Left kidney (tissue), 2 donors: Measurements from ENCODE around the gene R3HDM4. TPM values are rescaled to one million over a fixed set of nuclear protein-coding genes. Genes with fewer than 3 reads are reported as not detected.
"Not testable (repeated sequence)": the region's sequence is repeated elsewhere in the genome, so short reads cannot be mapped to it uniquely, and the experiment has no call there.

Experiments used
- DNase-seq: peaks from one replicate; pipeline ENCODE4 v3.0.0-alpha.2; 2013
- polyA plus RNA-seq: library from polyadenylated mRNA; unstranded; fragments of 120-200 nt; gene quantifications from one replicate; pipeline ENCODE4 v1.2.1, GENCODE V29; 2013; ENCODE audit not compliant: insufficient read length

Gene R3HDM4
- polyA plus RNA-seq, 1 donor = 34.8 TPM

DNA sequence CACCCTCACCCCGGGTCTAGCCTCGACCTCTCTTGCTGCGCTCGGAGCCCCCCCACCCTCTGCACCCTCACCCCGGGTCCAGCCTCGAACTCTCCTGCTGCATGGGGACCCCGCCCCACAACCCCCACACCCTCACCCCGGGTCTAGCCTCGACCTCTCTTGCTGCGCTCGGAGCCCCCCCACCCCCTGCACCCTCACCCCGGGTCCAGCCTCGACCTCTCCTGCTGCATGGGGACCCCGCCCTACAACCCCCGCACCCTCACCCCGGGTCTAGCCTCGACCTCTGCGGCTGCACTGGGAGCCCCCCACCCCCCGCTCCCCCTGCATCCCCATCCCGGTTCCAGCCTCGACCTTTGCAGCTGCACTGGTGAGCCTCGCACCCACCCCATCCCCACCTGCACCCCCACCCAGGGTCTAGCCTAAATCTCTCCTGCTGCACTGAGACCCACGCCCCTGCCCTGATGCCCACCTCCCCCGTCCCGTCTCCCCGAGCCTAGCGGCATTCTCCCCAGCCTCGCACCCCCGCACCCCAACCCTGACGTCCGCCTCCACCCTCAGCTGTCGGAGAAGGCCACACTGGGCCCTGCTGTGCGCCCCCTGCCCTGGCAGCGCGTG, 51.8 kb downstream of the R3HDM4 start:
- DNase-seq = no peak

DNA sequence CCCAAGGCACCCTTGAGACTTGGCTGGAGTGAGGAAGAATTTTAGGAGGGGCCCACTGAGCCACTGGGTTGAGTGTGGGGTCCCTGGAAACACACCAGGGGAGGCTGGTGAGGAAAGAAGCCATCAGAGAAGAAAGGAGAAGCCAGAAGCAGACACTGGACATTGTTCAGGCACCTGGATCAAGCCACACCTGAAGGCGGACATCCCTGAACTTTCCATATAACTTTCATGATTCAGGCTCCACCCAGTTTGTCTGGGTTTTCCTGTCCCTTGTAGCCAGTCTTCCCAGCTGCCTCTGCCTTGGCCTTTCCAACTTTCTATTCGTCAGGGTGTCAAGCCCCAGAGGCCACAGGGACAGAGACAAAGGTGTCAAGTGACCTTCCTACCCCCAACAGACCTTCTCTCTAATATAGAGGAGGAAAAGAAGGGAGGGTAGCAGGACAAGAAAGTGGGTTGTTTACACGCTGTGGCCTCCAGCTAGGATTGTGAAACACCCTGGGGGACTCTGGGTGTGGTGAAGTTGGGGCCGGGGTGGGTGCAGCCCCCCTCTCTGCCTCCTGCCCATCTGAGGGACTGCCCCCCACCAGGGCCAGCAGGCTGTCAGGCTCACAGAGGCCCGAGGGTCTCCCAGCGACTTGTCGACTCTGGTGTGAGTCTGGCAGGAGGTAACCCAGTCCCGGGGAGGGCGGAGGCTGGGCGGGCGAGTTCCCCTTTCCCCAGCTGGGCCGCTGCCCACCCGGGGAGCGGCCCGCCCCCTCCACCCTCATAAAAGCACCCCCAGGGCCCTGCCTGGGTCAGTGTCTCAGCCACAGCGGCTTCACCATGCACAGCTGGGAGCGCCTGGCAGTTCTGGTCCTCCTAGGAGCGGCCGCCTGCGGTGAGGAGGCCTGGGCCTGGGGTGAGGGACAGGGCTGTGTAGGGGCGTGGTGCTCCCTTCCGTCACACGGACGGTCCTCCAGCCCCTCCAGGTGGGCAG, 53.9 kb downstream of the R3HDM4 start, which contains the start of gene CFD:
Gene CFD (plus strand): TSS at position 797 of the 976 bp plus-strand sequence. CDS start 26 bp downstream, at position 823.
- no peak for DNase-seq

DNA sequence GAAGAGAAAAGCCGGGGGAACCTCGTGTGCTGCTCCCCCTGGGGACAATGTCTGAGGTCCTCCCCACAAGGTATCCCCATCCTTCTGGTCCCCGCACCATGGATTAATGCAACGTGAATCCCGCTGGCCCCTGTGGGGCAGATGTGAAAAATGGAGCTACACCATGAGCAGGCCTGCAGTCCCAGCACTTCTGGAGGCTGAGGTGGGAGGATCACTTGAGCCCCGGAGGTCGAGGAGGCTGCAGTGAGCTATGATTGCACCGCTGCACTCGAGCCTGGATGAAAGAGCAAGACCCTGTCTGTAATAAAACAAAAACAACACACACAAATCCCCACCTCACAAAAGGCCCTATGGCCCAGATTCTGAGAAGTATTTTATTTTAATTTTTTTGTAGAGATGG, 54.7 kb downstream of the R3HDM4 start:
- DNase-seq = no peak

DNA sequence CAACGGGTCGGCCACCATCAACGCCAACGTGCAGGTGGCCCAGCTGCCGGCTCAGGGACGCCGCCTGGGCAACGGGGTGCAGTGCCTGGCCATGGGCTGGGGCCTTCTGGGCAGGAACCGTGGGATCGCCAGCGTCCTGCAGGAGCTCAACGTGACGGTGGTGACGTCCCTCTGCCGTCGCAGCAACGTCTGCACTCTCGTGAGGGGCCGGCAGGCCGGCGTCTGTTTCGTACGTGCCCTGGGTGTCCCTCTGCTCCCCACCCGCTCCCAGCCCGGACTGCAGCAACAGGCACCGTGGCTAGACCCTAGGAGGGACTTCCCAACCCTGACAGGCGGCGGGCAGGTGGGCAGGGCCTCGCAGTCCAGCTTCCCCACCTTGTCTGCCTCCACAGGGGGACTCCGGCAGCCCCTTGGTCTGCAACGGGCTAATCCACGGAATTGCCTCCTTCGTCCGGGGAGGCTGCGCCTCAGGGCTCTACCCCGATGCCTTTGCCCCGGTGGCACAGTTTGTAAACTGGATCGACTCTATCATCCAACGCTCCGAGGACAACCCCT, 57.4 kb downstream of the R3HDM4 start:
- DNase-seq = no peak

DNA sequence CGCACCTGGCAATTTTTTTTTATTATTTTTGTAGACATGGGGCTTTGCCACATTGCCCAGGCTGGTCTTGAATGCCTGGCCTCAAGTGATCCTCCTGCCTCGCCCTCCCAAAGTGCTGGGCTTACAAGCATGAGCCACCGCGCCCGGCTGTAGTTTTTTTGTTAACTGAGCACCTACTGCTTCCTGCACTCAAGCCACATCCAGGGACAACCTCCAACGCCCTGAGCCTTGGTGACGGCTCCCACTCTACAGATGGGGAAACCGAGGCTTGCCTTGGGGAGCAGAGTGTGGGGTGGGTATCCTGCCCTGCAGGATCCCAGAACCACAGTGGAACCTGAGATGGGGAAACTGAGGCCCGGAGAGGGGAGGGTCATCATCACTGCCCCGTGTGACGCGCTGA, 57.9 kb downstream of the R3HDM4 start:
- DNase-seq = no peak

DNA sequence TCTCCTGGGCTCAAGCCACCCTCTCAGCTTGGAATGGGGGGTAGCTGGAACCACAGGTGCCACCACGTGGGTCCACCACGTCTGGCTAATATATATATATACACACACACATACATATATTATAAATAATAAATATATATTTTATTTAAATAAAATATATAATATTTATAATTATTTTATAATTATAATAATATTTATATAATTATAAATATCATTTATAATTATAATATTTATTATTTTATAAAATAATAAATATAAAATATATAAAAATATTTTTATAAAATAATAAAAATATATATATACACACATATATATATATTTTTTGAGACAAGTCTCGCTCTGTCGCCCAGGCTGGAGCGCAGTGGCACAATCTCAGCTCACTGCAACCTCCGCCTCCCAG, 58.5 kb downstream of the R3HDM4 start:
- DNase-seq = no peak

DNA sequence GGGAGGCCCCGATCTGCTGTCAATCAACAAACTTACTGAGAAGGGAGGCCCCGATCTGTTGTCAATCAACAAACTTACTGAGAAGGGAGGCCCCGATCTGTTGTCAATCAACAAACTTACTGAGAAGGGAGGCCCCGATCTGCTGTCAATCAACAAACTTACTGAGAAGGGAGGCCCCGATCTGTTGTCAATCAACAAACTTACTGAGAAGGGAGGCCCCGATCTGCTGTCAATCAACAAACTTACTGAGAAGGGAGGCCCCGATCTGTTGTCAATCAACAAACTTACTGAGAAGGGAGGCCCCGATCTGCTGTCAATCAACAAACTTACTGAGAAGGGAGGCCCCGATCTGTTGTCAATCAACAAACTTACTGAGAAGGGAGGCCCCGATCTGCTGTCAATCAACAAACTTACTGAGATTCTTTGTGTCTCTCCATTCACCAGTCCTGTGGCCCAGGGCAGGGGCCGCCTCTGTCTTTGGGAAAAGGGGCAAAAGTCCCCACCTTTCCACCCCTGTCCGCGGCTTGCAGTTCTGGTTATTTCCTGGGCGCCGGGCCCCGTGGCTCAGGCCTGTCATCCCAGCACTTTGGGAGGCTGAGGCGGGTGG, 59.3 kb downstream of the R3HDM4 start:
- DNase-seq = not testable (repeated sequence)

DNA sequence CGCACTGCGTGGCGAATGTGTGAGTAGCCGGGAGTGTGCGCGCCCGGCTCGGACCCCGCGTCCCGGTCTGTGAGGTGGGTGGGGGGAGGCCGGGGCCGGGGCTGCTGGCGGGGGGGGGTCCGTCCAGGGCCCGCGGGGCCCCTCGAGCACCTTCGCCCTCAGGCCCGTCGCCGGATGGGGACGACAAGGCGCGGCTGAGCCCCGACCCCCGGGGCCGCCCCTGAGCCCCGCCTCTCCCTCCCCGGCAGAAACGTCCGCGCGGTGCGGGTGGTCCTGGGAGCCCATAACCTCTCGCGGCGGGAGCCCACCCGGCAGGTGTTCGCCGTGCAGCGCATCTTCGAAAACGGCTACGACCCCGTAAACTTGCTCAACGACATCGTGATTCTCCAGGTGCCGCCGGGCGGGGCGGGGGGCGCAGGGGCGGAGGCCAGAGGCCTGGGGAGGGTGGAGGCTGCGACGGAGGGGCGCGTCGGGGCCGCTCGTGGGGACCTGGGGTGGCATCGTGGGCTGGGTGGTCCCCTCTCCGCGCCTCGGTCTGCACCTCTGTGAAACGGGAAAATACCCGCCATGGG, 59.9 kb downstream of the R3HDM4 start:
- no peak for DNase-seq

DNA sequence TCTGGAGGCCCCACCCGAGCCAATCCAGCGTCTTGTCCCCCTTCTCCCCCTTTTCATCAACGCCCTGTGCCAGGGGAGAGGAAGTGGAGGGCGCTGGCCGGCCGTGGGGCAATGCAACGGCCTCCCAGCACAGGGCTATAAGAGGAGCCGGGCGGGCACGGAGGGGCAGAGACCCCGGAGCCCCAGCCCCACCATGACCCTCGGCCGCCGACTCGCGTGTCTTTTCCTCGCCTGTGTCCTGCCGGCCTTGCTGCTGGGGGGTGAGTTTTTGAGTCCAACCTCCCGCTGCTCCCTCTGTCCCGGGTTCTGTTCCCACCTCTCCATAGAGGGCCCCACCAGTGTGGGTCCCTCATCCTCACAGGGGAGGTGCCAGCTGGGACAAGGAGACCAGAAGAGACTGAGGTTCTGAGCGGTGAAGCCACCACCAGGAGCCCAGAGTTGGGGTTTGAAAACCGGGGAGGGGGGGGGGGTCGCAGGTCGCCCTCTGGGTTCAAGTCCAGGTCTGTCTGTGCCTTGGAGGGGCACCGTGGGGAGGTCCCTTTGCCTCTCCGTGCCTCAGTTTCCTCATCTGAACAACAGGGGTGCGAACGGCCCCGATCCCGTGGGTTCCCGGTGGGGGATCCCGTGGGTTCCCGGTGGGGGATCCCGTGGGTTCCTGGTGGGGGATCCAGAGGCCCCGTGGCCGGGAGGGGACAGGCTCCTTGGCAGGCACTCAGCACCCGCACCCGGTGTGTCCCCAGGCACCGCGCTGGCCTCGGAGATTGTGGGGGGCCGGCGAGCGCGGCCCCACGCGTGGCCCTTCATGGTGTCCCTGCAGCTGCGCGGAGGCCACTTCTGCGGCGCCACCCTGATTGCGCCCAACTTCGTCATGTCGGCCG, 60.6 kb downstream of the R3HDM4 start, which contains the start of gene ELANE:
Gene ELANE (plus strand): TSS at position 168 of the 878 bp plus-strand sequence. CDS start 26 bp downstream, at position 194.
- DNase-seq = no peak

DNA sequence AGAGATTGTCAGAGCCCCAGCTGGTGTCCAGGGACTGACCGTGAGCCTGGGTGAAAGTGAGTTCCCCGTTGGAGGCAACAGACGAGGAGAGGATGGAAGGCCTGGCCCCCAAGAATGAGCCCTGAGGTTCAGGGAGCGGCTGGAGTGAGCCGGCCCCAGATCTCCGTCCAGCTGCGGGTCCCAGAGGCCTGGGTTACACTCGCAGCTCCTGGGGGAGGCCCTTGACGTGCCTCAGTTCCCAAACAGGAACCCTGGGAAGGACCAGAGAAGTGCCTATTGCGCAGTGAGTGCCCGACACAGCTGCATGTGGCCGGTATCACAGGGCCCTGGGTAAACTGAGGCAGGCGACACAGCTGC, 62.1 kb downstream of the R3HDM4 start:
- no peak for DNase-seq

DNA sequence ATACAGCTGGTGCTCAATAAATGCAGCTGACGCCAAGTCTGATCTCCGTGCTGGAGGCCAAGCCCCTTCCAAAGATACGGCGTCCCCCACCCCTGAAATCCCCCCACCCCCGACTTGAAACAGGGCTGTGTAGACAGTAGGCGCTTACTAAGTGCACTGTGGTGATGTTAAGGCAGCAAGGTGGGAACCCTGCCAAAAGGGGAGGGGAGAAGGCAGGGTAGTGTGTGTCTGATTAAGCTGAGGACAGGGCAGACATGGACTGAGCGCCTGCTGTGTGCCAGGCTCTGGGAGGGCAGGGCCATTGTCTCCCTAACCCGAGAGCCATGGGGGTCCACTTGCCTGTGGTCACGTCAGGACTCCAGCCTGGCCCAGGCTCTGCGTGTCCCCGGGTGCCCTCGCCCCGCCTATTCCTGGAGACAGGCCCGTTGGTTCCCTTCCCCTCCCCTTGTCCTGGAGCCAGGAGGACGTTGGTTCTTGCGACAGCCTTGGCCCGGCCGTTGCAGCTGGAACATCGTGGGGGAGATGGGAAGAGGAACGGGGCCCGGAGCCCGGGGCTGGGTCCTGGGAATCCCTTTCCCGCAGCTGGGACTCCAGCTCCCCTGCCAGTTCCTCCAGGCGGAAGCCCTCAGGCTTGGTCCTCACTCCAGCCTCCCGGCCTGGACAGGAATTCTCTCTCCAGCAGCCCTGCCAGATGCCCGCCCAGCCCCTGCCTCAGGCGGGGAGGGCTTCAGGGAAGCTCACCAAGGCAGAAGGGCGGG, 62.6 kb downstream of the R3HDM4 start:
- DNase-seq = no peak

DNA sequence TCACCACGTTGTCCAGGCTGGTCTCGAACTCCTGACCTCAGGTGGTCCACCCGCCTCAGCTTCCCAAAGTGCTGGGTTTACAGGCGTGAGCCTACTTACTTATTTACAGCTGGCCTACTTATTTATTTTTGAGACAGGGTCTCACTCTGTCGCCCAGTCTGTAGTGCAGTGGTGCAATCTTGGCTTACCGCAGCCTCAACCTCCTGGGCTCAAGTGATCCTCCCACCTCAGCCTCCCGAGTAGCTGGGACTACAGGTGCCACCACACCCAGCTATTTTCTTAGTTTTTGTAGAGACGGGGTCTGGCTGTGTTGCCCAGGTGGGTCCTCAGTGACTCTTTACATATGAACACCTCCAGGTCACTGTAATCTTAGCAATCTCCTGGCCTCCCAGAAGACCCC, 63.8 kb downstream of the R3HDM4 start:
- DNase-seq = not testable (repeated sequence)

DNA sequence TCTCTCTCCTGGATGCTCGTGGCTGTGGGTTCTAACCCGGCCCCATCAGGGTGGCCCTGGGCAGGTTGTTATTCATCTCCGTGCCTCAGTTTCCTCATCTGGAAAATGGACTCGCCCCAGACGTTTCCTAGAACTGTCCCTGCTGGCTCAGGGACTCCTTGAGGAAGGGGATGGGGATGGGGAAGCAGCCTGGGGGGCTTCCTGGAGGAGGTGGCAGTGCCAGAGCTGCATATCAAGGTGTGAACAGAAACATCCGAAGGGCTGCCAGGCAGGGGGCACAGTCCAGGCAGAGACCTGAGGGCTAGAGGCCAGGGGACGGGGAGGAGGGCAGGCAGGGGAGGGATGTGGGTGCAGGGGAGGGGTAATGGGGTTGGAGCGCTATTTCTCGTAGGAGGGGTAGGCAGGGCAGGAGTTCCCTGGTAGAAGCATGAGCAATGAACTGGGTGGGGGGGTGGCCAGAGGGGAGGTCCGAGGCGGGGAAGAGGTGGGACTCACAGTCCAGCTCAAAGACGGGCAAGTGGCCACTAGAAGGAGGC, 64.6 kb downstream of the R3HDM4 start:
- DNase-seq = no peak

Other genes starting within 250 kb of the R3HDM4 start
- gene FSTL3, start 236.8 kb downstream of the R3HDM4 start, polyA plus RNA-seq = 15.2 TPM
- gene PRSS57, start 217.8 kb downstream of the R3HDM4 start, polyA plus RNA-seq = 0.18 TPM
- 73.4 TPM for gene PALM, start 204.3 kb downstream of the R3HDM4 start, polyA plus RNA-seq
- gene MISP, start 162.1 kb downstream of the R3HDM4 start, polyA plus RNA-seq = 7.0 TPM
- gene PTBP1, start 115.8 kb downstream of the R3HDM4 start, polyA plus RNA-seq = 395 TPM
- 9.4 TPM for gene PLPPR3, start 91.3 kb downstream of the R3HDM4 start, polyA plus RNA-seq
- 0.81 TPM for gene AZU1, start 85.4 kb downstream of the R3HDM4 start, polyA plus RNA-seq
- gene PRTN3, start 72.2 kb downstream of the R3HDM4 start, polyA plus RNA-seq = 0.67 TPM
- 0.20 TPM for gene ELANE, start 60.9 kb downstream of the R3HDM4 start, polyA plus RNA-seq
- gene CFD, start 53.6 kb downstream of the R3HDM4 start, polyA plus RNA-seq = 2.1 TPM
- gene MED16, start 20.0 kb downstream of the R3HDM4 start, polyA plus RNA-seq = 45.7 TPM
- not detected for gene RNU6-9, start 19.7 kb downstream of the R3HDM4 start, polyA plus RNA-seq
- gene KISS1R, start 4.1 kb upstream of the R3HDM4 start, polyA plus RNA-seq = 0.25 TPM
- gene ARID3A, start 12.8 kb upstream of the R3HDM4 start, polyA plus RNA-seq = 28.3 TPM
- 30.4 TPM for gene WDR18, start 71.1 kb upstream of the R3HDM4 start, polyA plus RNA-seq
- 0.71 TPM for gene GRIN3B, start 87.2 kb upstream of the R3HDM4 start, polyA plus RNA-seq
- 92.5 TPM for gene TMEM259, start 107.9 kb upstream of the R3HDM4 start, polyA plus RNA-seq
- not detected for gene RNU6-2, start 108.3 kb upstream of the R3HDM4 start, polyA plus RNA-seq
- gene CNN2, start 113.4 kb upstream of the R3HDM4 start, polyA plus RNA-seq = 164 TPM
- 7.6 TPM for gene ABCA7, start 126.9 kb upstream of the R3HDM4 start, polyA plus RNA-seq
- gene ARHGAP45, start 153.9 kb upstream of the R3HDM4 start, polyA plus RNA-seq = 7.2 TPM
- 130 TPM for gene POLR2E, start 182.2 kb upstream of the R3HDM4 start, polyA plus RNA-seq
- 224 TPM for gene GPX4, start 190.8 kb upstream of the R3HDM4 start, polyA plus RNA-seq